Activated CD4-positive, alpha-beta T cell treated with anti-CD3 and anti-CD28 coated beads, Interleukin-2, amount 50 U/mL, for 4 hours (primary cell): ENCODE results near the gene MTCL1.

Source experiments
- DNase-seq, 2 experiments: peaks; one replicate each; pipeline ENCODE4 v3.0.0-alpha.2; 2020

The MTCL1 gene

DNA sequence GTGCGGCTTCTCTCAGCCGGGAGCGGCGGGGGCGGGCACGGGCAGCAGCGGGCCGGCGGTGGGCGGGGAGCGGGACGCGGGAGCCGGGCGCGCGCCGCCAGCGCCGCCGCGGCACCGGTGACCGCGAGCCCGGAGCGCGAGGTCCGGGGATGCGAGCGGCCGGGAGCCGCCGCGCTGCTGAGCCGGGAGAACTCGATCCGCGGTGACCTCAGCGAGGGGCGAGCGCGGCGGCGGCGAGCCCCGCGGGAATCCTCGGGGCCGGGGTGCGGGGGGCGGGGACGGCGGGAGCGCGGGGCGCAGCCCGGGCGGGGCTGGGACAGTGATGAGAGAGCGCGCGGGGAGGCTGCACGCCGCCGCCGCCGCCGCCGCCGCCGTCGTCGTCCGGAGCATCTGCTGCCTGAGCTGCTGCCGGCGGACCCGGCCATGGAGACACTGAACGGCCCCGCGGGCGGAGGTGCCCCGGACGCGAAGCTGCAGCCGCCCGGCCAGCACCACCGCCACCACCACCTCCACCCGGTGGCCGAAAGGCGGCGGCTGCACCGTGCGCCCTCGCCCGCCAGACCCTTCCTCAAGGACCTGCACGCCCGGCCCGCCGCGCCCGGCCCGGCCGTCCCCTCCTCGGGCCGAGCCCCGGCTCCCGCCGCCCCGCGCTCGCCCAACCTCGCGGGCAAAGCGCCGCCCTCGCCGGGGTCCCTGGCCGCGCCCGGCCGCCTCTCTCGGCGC, at the start of gene MTCL1:
TSS of gene MTCL1 (plus strand) at position 319 of the 723 bp plus-strand sequence. CDS start at position 424, 105 bp downstream.
- no peak for DNase-seq

DNA sequence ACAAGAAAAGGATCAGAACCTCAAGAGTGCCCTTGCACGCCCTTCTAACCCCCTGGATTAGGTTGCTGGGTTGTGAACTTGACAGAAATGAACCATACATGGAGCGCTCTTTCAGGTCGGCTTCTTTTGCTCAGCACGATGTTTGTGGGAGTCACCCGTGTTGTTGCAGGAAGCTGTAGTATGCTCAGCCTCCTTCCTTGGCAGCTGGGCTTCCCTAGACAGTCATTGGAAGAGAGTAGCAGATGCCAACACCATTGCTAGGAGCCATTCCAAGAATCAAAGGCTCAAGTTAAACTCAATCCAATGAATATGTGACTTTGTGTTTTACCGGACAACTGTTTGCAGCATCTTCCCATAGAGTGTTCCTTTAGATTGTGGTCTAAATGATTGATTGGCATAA, 49.1 kb upstream of the MTCL1 start:
- DNase-seq, result no peak

DNA sequence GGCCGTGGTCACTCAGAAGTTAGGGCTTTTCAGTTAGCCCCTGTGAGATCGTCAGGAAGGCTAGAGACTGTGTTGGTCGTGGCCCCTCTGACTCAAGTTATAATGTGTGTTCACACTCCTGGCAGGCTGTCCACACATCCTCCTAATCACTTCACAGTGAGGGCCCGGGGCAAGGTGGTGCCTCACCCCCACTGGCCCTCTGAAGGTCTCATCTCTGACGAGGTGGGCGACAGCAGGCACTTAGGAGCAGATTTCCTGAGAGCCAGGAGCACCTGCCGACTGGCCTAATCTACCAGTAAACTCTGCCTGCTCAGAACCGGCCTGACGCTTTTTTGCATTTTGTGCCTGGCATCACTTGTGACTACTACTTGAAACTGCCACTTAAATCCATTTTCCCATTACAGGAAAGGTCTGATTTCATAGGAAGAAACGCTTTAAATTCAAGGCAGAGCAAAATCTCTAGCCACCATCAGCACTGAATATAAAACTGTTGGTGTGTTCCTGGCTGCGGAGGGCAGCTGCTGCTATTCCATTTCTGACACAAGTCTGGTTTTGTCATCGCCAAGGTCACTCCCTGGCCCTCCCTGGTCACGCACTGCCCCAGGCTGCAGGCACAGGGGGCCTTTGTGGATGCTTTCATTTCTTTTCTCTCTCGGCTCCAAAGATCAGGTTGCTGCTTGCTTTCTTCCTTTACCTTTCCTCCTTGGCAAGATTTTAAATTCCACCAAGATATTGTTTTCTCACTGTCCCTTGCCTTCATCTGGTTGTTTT, 48.1 kb upstream of the MTCL1 start:
- DNase-seq, result no peak

DNA sequence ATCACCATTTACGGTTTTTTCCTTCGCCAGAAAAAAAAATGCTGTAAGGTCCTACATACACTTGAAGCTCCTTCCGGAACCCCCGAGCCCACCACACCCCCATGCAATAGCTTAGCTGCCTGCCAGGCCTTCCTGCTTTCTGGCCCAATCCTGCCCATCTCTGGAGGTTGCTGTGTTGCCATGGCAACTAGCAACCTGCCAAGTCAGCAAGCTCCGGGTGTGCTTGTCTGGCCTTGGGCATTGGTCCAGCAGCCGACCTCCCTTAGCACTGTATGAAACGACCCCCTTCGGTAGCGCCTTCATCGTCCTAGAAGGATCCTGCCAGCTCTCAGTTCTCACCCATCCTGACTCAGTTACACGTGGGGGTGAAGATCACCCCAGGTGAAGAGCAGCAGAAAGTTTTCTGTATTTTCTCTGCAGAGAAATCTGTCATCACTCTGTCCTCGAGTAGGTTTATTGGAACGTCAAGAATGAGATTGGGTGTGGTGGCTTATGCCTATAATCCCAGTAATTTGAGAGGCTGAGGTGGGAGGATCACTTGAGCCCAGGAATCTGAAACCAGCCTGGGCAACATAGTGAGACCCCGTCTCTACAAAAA, 47.4 kb upstream of the MTCL1 start:
- DNase-seq, result no peak

DNA sequence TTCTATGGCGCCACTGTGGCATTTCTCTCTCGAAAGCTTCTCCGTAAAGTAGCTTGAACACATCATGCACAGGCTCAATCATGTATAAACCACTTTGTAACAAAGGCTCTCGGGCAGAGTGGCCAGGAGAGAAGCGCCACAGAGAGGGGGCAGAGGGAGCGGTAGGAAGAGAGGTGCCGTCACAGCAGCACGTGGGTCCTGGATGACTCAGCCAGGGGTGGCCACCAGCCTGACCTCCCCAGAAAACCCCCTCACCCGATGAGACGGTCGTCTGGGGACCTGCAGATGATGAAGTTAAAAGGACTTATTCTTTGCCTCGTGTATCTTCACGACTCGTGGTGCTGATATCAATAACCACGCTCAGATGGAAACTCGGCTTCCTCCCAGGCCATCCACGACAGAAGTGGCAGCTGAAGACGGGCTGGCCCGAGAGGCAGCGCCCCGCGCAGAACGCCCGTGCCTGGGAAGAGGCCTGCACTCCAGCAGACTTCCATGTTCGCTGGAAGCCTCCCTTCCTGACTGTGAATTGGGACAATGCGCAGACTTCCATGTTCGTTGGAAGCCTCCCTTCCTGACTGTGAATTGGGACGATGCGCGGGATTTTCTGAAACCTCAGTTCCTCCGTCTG, 46.4 kb upstream of the MTCL1 start:
- DNase-seq, result no peak

DNA sequence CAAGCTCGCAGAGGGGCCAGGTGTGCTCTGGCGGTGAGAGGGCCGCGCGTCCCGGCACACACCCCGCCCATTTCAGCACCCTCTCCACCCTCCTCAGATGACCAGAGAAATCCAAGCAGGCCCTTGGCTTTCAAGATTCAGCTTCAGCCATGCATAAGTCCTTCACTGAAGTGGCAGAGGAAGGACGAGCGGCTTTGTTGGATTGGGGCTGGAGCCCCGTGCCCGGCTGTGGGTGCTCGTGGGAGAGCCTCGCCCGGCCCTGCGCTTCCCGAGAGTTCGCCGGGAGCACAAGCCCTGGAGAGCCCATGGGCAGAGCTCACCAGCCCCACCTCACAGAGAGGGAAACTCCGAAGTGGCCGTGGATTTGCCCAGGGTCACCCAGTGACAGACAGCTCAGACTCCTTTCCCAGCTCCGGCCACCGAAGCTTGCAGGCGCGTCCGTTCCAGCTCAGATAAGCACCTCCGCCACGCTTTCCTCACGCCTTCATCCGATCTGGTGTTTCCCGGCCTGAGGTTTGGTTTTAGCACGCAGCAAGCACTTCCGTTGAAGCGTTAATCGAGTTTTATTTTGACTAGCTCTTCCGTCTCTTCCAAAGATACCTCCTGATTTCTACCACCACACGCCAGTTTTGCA, 45.6 kb upstream of the MTCL1 start:
- DNase-seq, result no peak

DNA sequence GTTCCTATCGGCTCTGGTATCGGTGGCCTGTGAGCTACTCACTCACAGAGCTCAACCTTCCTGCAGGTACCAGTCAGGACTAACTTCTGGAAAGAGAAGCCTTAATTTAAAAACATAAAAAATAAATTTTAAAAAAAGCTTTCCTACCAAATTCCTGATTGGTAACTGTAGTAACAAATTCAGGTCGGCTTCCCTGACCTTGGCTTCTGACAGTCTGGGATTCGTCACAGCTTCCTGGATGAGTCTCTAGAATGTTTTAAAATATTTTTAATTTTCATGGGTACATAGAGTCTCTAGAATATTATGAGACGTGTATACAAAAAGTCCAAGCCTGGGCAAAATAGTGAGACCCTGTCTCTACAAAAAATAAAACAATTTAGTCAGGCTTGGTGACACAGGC, 45.0 kb upstream of the MTCL1 start:
- DNase-seq, result no peak

DNA sequence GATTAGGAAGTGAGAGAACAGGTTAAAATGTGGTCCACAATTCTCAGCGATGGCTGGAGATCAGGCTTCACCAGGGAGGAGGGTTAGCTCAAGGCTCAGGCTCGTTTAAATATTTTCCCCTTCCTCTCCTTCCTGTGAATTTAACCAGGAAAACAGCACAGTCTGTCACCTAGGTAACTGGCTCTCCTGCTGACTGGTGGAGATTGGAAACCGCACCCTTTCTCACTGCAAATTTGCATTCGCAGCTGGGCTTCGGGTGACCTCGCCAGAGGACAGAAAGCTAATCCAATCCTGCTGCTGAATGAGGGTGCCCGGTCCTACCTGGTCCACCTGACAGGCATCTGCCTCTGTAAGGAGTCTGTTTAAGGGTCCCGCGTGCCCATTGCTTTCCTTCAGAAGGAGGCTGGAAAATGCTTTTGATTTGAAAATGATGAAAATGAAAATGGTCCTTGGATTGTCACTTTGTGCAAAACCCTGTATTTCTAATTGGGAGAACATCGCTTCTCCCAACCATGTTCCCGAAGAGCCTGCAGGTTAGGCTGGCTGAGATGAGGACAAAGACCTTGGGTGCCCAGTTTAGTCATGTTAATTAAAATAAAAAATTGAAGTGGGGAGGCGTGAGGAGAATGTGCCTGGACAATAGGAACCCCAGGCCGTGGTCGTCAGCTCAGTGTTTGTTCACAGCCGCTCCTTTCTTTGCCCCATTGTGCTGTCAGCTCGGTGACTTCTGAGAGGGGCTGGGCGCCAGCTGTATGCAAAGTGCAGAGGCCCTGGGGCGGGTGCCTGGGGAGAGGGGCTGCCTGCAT, 43.4 kb upstream of the MTCL1 start:
- DNase-seq, result no peak

DNA sequence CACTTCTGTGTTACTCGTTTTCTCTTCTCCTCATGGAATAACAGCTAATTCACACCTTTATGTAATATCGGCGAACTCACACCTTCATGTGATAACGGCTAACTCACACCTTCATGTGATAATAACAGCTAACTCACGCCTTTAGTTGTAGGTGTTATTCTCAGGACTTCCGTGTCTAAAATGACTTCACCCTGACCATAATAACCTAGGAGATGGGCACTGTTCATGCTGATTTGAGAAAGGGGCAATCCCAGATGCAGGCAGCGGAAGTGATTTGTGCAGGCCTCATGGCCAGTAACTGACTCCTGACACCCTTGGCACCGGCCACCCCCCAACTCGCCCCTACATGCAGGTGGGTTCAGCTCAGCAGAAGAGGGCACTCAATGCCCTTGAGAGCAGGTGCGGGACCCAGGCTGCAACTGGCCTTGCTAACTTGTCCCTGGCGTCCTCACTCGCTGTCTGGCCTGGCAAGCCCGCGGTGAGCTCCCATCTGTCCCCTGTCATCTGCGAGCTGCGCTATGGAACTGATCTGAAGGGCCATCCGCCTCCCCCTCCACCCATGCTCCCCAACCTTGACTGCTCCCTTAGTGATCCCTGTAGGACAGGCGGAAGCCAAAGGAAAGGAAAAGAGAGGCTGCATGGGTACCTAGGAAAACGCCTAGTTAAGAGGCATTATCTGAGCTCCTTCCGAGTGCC, 42.6 kb upstream of the MTCL1 start:
- DNase-seq, result no peak

DNA sequence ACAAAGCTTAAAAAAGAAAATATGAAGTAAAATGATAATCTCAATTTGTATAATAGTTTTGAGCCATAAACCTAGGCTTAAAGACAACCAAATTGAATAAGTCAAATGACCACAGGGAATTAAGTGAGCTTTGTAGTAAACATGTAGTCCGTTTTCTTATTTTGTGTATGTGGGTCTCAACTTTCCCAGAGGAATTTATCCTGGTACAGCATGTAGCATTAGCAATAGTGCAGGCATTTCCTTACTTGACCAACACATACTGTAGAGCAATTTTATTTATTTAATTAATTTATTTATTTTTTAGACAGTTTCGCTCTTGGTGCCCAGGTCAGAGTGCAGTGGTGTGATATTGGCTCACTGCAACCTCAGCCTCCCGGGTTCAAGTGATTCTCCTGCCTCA, 37.5 kb upstream of the MTCL1 start:
- DNase-seq, result no peak

DNA sequence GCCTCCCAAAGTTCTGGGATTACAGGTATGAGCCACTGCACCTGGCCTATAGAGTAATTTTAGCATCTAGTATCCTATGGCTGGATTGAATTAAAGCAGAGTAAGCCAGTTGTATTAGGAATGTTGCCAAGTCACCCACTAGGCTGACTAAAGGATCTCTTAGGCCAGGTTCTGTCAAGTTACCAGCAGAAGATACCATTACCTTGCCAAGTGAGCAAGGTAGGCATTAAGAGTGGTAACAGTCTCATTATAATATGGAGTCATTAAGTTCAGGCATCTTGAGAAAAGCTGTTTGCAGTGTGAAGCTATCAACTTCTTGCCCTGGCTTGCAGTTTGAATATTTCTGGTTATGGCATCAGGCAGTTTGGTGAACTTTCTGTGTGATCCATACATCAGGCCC, 37.0 kb upstream of the MTCL1 start:
- no peak for DNase-seq

DNA sequence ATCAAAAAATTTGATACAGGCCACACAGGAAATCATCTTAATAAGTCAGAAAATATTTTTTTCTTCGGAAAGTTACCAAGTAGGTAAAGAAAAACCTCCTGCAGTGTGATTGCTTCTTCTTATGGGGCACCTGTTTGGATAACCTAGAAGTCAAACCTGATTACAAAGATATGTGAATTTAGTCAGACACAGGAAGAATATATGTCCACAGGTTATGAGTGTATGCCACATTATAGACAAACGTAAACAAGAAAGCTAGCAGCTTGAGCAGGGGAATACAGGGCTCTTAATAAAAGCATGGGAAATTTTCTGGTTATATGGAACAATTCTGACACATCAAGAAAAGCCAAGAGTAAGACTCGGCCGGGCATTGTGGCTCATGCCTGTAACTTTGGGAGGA, 35.8 kb upstream of the MTCL1 start:
- no peak for DNase-seq

DNA sequence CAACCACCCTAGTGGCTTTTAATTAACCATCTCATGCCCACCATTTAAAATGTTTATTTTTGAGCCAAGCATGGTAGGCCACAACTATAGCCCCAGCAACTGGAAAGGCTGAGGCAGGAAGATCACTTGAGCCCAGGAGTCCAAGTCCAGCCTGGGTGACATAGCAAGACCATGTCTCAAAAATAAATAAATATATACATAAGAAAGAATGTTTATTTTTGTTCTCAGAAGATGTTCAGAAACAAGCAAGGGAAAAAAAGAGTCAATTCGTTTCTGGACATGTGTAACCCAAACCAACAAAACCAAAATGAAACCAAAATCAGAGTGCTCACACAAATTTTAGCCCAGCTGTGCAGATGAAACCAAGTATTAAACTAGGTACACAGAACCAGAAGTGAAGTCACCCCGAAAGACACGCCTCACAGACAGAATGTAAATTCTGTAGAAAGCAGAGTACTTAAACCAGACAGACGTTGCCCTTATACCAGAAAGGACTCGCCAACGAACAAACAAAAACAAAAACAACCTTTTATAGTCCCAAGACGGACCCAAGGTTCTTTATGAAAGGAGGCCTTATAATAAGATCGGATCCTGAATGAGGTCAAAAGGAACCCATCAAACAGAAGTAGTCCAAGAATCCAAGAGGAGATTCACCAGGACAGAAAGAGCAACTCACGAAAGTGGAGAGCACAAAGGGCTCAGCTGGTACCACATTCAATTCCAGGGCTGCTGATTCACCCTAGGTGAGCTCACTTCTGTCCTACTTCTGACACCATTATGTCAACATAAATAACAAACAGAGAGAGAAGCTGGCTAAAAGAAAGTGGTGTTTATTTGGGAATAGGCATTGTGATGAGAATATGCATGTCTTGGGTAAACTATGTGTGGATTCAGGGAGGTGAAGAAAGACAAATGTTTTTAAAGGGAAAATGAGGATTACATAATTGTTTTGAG, 31.8 kb upstream of the MTCL1 start:
- DNase-seq, result no peak

DNA sequence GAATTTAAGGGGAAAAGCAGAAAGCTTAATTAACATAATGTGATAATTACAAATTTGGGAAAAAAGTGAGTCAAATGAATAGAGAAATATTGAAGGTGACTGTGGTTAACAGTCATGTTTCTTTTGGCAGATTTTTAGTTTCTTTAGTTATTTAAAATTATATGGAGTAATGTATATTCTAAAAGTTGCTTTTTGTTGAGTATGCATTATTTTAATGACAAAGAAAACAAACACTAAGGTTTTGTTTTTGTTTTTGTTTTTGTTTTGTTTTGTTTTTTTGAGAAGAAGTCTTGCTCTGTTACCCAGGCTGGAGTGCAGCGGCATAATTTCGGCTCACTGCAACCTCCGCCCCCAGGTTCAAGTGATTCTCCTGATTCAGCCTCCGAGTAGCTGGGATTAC, 30.3 kb upstream of the MTCL1 start:
- DNase-seq, result no peak

DNA sequence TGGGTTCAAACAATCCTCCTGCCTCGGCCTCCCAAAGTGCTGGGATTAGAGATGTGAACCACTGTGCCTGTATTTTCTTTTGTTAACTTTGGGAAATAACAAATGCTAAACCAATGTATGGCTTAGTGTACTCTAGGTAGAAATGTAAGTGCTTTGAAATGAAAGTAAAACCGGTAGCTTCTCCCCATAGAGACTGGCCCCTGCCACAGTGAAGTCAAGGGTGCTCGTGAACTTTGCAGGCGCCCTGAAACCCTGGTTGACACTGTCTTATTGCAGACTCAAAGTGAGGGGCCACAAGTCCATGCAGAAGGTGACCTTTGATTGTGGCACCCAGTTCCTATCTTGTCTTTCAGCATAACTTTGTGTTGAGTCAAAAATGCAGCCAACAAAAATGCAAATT, 24.2 kb upstream of the MTCL1 start:
- no peak for DNase-seq

DNA sequence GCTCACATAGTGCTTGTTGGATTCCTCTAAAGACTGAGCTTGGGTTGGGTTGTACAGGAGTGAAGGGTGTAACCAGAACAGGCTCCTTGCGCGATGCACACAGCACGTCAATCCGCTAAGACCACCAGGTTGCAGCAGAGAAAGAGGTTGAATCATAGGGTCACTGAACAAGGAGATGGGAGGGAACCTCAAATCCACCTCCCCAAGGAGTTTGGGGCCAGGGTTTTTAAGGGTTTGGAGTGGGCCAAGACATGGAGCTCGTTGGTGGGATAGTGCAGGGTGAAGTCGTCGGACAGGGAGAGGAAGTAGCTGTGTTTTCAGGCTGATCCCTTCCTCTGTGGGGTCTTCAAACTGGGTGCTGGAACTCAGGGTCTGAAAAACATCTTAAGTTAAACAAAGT, 20.8 kb upstream of the MTCL1 start:
- DNase-seq, result no peak

DNA sequence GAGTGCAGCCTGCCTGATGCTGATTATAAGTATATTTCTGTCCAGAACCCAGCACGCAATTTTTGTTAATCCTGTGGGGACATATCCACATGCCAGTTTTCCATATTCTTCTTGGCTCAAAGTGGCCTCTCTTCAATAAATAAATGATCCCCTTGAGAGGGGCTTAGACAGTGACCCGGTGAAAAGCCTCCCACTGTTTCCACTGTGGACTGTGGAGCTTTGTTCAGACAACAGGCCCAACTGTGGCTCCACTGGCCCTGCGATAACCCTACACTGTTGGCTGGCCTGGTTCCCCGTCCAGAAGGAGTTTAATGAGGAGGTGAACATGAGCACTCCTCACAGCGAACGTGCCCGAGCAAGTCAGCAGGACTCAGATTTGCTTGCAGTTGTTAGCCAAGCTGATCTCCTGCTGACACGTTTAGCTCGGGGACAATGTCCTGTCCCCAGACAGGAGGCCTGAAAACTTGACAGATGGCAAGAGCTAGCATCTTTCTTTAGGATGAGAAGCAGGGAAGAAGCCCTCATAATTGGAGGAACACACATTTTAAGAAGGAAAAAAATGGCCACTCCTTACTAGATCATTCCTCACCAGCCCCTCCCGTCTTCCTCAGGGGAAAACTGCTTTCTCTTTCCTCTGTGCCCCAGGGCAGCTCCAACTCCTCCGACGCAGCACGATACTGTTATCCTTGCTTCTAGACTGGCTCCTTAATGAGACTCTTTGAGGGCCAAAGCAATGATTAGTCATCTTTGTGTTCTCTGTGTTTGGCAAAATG, 20.0 kb upstream of the MTCL1 start:
- DNase-seq, result no peak

DNA sequence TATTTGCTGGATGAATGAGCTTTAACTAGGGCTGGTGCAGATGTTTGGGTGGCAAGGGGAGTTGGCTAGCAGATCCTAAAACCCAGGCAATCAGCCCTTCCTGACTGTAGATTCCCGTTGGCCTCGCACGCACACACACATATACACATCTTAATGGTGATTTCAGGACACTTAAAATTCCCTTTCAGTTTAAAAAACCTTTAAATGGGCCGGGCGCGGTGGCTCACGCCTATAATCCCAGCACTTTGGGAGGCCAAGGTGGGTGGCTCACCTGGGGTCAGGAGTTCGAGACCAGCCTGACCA, 19.5 kb upstream of the MTCL1 start:
- no peak for DNase-seq

DNA sequence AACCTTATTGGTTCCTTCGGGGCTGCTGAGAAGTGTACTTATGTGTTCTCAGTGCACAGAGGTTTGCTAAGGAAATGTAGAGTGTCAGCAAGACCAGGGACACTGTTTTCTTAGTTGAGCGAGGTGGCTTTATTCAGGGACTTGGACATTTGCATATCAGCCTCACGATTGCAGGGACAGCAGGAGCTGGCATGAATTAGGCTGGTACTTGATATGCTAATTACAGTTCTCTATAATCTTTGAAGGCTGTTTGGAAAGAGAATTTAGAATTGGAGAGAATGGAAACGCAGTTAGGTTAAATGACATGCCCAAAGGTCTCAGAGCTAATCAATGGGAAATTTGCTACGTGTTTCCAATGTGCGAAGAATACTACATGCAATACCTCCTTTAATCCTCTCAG, 18.7 kb upstream of the MTCL1 start:
- no peak for DNase-seq

DNA sequence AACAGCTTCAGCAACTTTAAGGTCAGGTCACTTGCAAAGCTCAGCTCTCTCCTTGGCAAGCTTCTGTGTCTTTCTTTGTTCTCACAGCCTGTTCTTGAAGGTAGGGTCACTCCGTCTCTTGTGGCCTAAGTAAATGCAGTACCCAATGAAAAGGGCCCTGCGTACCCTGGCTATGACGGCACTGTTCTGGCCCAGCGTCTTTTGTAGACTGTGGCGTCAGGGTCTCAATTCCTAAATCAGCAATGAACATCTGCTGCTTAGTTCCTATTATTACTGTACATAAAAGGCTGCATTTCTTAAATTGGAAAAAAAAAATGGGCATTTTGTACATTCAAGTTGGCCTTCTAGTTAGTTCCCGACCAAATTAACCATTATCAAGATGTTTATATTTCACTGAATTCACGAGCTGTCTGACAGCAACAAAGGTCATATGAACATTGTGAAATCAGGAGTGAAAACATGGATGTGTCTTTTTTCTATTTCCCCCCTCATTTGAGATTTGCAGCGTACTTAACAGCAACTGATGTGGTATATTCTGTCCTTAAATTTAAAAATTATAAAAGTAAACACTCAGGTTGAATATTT, 17.0 kb upstream of the MTCL1 start:
- no peak for DNase-seq
